DMS53 (cell line): ENCODE measurements around the gene SMIM17.
"Not testable (repeated sequence)": the region's sequence is repeated elsewhere in the genome, so short reads cannot be mapped to it uniquely, and the experiment has no call there.

Source experiments
- DNase-seq: peaks from one replicate; lab custom pipeline; 2025; lab: John Stamatoyannopoulos, UW

Gene SMIM17

GRCh38 chr19:56660381-56661107 is 17.6 kb downstream of the SMIM17 start:
- DNase-seq = peak; percentile 56

DNA sequence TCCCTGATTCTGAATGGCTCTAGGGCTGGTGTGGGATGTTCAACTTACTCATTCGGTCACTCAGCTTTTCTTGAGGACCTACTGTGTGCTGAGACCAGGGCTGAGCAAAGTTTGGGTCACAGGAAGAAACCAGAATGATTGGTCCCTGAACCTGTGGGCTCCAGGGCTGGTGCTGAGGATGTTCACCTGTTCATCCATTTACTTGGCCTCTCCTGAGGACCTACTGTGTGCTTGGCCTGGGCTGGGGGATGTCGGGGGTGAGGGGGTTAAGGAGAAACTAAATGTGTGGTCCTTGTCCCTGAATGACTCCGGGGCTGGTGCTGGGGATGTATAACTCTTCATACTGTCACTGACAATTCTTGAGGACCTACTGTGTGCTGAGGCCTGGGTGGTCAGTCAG is 18.3 kb downstream of the SMIM17 start:
- no peak for DNase-seq

- DNase-seq = no peak
Observed at GRCh38 chr19:56663931-56664500, 21.1 kb downstream of the SMIM17 start.

DNA sequence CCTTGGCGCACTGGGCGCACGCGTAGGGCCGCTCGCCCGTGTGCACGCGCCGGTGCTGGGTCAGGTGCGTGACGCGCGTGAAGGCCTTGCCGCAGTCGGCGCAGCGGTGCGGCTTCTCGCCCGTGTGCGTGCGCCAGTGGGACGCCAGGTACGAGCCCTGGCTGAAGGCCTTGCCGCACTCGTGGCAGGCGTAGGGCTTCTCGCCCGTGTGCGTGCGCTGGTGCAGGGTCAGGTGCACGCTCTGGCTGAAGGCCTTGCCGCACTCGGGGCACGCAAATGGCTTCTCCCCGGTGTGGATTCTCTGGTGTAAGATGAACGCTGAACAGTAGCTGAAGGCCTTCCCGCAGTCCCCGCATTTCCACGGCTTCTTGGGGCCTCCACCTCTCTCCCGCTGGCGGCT is 21.6 kb downstream of the SMIM17 start:
- no peak for DNase-seq

- no peak for DNase-seq
Observed at GRCh38 chr19:56667311-56667870, 24.4 kb downstream of the SMIM17 start.

DNA sequence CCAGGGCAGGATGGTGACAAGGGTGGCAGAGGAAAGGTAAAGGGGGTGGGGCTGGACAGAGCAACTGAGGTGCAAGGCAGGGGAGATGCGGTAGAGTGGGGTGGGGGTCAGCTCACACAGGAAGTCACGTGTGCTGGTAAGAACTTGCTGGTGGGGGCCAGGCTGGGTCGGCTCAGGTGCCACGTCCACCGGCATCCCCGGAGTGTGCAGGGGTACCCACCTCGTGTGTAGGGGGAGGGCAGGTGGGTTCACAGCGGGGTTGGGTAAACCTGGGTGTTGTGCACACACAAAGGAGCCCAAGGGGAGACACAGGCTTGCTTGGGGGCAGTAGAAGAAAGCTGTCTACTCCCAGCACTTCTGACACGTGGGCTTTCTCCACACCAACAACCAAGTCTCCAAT is 25.7 kb downstream of the SMIM17 start:
- no peak for DNase-seq

- no peak for DNase-seq
Observed at GRCh38 chr19:56670401-56670960, 27.5 kb downstream of the SMIM17 start.

GRCh38 chr19:56670961-56671612 is 28.1 kb downstream of the SMIM17 start:
- DNase-seq = peak; percentile 49

DNA sequence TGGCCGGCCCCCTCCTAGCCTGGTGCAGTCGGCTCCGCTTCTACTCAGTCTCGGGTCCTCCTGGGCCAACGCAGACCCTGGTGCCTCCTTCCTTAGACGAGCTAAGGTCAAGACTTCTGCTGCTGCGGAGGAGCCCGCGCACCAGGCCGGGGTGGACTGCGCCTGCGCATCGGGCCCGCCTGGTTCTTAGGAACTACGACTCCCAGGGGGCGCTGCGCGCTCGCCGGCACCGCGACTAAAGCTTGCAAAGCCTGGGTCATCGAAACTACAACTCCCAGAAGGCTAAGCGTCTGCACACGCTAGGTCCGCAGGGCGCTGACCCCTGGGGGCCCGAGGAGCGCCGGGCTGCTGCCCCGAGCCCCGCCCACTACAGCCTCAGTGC is 28.6 kb downstream of the SMIM17 start, which contains the start of gene ZNF835:
TSS of gene ZNF835 (minus strand) at position 145 of the 382 bp plus-strand sequence. CDS start 6,559 bp downstream, outside the sequence.
- DNase-seq = peak; percentile 24

DNA sequence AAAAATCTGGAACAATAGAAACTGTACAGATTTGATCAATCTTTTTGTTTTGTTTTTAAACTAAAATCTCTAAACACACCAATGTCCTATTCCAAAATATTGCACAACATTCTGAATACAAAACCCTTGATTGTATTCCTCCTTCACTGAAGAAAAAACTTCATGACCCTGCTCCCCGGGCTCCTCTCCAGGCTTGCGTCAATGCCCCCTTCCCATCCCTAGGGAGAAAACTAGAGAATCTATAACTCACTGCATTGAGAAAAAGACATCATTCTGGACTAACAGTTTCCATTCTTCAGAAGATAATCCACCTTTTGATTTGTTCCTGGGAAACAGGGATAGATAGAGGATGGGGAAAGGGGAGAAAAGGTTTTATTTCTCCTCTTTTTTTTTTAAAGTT is 29.7 kb downstream of the SMIM17 start:
- not testable (repeated sequence) for DNase-seq

DNA sequence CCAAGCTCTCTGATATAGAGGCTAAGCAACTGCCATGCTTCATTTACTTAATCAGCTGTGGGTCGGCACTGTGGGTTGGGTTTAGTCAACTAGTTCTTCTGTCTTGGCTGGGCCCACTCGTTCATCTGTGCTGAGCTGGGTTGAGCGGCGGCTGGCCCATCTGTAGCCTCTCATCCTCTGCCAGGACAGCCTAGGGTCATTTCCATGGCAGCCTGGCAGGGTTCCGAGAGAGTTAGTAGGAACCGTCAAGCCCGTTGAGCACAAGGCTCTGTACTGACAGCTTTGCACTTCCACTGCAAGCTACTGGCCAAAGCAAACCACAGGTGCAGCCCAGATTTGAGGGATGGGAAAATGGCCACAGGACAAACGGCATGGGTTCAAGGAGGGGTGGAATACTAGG is 35.2 kb downstream of the SMIM17 start:
- no peak for DNase-seq

DNA sequence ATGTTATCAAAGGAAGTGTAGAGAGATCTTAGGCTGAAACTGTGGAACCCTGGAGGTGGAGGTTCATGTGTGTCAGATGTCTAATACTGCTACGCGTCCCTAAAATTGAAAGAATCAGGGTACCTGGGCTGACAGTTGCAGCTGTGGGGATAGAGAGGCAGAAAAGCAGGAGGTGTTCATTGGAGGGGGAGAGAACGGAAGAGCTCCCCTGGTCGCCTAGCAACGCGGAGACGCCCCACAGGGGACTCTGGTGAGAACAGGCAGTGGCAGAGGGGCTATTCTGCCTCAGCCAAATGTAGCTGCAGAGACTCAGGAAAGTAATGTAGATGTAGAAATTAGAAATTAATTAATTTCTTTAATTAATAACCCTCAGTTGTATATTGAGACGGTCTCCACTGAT is 38.7 kb downstream of the SMIM17 start:
- DNase-seq = no peak

DNA sequence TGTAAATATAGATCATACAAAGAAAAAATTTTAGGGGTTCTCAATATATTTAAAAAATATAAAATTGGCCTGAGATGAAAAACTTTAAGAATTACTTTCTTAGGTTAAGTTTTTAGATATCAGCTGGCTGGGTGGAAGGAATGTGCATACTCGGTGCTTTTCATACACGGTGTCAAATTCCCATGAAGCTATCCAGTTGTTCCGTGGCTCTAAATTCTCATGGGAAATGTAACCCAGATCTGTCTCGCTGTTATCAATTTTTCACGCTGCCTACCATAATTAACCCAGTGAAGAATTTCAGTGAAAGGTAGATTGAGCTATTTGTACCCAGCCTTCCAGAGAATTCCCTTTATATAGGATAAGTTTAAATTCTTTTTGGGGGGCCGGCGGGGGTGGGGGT is 40.2 kb downstream of the SMIM17 start:
- DNase-seq = no peak

GRCh38 chr19:56687031-56687430 is 44.1 kb downstream of the SMIM17 start:
- no peak for DNase-seq

DNA sequence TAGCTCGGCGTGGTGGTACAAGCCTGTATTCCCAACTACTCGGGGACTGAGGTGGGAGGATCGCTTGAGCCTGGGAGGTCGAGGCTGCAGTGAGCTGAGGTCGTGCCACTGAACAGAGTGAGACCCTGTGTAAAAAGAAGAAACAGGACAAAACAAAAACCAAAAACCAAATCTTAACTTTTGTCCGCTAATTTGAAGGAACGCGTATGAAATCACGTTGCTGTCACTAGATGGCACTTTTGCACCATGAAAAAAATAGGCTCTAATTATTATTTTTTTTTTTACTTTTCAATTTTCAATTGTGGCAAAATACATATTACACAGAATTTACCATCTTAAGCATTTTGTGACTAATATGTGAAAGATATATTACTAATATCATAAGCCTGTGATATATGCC is 46.2 kb downstream of the SMIM17 start:
- peak; percentile 5 for DNase-seq

- peak; percentile 7 for DNase-seq
Observed at GRCh38 chr19:56690670-56691069, 47.7 kb downstream of the SMIM17 start.

DNA sequence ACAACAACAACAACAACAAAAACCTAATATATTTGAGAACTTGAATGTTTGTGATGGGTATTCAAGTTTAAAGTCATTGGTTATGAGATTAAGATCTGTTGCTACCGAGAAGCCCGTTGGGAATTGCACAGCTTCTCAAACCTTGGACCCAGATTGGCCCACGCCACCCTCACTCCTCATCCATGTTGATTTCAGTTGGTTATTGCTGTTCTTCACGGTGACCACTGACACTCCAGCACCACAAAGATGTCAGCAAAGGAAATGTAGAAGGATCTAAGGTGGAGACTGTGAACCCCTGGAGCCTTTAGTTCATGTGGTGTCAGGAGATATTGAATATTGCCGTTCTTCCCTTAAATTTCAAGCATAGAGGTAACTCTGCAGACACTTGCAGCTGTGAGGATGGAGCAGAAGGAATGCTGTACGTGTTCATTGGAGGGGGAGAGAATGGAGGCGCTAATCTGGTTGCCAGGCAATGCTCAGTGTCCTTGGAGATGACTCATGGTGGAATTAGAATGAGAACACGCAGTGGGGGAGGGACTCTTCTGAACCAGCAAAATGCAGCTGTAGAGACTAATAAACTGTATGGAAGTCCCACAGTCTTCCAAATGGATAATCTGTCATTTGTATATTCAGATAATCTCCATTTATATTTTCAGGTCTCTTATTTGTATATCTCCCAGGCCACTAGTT is 49.4 kb downstream of the SMIM17 start:
- DNase-seq = peak; percentile 18

GRCh38 chr19:56699552-56699951 is 56.6 kb downstream of the SMIM17 start:
- DNase-seq = peak; percentile 19

DNA sequence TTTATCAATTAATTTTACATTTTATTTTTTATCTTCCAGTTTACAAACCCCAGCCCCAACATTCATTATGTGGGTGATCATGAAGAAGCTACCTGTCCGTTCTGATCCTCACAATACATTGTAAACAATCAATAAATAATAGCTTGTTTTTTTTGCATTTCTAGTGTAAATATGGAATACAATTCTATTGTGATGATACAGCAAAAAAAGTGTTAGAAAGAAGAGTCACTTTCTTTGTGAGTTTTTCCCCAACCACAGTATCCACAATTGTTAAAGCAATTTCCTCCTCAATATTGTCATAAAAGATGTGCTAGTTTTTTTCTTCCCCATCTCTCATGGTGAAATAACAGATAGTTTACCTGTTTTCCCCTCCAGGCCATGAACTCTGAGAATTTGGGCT is 58.9 kb downstream of the SMIM17 start:
- DNase-seq = no peak

DNA sequence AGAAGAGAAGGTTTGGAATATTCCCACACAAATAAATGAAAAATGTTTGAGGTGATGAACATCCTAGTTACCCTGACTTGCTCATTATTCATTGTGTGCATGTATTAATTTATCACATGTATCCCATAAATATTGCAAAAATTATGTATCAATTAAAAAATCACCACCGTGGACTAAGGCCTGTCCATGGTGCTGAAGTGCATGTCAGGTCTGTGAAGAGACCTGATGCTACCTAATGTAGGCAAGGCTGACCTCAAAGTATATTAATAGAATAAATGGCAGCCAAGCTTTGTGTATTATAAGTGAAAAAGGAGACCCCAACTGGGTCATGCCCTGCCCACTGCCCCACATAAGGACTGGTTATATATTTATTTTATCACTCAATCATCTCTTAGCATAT is 63.0 kb downstream of the SMIM17 start:
- DNase-seq = no peak
